ENCODE results near the gene CENPH. TPM values are rescaled to one million over a fixed set of nuclear protein-coding genes. Genes with fewer than 3 reads are reported as not detected.

Gene CENPH
- total and polyA plus RNA-seq, 2 of the 13 experiments (the other 11 are each of a cell fraction or from before 2014, with no cell fraction given): 11.2 to 28.8 TPM

DNA sequence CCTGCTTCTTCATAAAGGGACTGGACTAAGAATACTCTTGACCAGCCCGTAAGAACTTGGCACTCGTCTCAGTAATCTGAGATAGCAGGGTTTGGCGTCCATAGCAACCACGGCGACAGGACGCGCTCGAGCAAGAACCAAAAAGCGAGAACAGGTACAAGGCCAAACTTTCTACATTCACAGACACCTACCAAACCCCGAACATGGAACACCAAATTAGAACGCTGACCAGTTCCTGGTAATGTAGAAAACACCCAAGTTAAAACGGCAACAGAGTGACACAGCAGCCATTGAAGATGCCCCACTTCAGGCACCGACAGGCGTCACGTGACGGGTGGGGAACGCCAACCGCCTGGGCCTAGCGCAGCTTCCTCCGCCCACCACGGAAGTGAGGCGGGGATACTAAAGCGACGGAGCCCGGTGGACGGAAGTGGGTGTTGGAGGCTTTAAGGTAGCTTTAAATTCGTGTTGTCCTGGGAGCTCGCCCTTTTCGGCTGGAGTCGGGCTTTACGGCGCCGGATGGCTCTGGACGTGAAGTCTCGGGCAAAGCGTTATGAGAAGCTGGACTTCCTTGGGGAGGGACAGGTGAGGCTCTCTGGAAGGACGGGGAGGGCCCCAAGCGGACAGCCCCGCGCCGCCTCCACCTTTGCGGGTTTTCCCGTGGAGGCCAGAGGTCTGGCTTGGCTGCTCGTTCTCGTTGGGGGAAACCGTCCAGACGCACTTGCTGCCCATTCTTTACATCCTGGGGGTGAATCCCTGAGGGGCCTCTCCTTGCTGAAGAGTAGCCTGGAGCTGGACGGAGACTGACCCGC, 45.3 kb downstream of the CENPH start, which contains the start of gene CDK7 (continued):
- TF ChIP-seq, protein P1, sequence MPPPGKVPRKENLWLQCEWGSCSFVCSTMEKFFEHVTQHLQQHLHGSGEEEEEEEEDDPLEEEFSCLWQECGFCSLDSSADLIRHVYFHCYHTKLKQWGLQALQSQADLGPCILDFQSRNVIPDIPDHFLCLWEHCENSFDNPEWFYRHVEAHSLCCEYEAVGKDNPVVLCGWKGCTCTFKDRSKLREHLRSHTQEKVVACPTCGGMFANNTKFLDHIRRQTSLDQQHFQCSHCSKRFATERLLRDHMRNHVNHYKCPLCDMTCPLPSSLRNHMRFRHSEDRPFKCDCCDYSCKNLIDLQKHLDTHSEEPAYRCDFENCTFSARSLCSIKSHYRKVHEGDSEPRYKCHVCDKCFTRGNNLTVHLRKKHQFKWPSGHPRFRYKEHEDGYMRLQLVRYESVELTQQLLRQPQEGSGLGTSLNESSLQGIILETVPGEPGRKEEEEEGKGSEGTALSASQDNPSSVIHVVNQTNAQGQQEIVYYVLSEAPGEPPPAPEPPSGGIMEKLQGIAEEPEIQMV (CRISPR knock-in tag; IDR thresholded peaks at IDR 0.05; ENCODE audit: low read depth): peak; percentile 27; the same call in 1 of the 2 replicates
- TF ChIP-seq ZFY (CRISPR knock-in tag; IDR thresholded peaks at IDR 0.05) (peak; percentile 82), FOXA1 (IDR thresholded peaks at IDR 0.05) (no peak), FOXA1 (CRISPR knock-in tag; IDR thresholded peaks at IDR 0.05) (no peak; the same call in none of the 2 replicates), ZNF567 (CRISPR knock-in tag; IDR thresholded peaks at IDR 0.05; ENCODE audit: borderline replicate concordance) (no peak), HCFC1 (IDR thresholded peaks at IDR 0.05; ENCODE audit: low read depth, low read length) (peak; percentile 22; the same call in 1 of the 2 replicates), ZNF619 (CRISPR knock-in tag; IDR thresholded peaks at IDR 0.05) (peak; percentile 82; the same call in 1 of the 2 replicates), MAFK (conservative IDR thresholded peaks at IDR 0.05 in 1 of 2, IDR thresholded peaks at IDR 0.05 in 1 of 2; ENCODE audit: low read length in 2 of 2) (no peak), REPIN1 (CRISPR knock-in tag; IDR thresholded peaks at IDR 0.05; ENCODE audit: borderline replicate concordance, low read depth) (peak; percentile 26; the same call in 1 of the 2 replicates), ATF7-NPFF (CRISPR knock-in tag; IDR thresholded peaks at IDR 0.05; ENCODE audit: low read depth) (no peak), ZFP1 (CRISPR knock-in tag; IDR thresholded peaks at IDR 0.05) (no peak)
- TF ChIP-seq, protein P2, sequence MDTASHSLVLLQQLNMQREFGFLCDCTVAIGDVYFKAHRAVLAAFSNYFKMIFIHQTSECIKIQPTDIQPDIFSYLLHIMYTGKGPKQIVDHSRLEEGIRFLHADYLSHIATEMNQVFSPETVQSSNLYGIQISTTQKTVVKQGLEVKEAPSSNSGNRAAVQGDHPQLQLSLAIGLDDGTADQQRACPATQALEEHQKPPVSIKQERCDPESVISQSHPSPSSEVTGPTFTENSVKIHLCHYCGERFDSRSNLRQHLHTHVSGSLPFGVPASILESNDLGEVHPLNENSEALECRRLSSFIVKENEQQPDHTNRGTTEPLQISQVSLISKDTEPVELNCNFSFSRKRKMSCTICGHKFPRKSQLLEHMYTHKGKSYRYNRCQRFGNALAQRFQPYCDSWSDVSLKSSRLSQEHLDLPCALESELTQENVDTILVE (CRISPR knock-in tag; IDR thresholded peaks at IDR 0.05): peak; percentile 55; the same call in 1 of the 2 replicates
- TF ChIP-seq, protein P3, sequence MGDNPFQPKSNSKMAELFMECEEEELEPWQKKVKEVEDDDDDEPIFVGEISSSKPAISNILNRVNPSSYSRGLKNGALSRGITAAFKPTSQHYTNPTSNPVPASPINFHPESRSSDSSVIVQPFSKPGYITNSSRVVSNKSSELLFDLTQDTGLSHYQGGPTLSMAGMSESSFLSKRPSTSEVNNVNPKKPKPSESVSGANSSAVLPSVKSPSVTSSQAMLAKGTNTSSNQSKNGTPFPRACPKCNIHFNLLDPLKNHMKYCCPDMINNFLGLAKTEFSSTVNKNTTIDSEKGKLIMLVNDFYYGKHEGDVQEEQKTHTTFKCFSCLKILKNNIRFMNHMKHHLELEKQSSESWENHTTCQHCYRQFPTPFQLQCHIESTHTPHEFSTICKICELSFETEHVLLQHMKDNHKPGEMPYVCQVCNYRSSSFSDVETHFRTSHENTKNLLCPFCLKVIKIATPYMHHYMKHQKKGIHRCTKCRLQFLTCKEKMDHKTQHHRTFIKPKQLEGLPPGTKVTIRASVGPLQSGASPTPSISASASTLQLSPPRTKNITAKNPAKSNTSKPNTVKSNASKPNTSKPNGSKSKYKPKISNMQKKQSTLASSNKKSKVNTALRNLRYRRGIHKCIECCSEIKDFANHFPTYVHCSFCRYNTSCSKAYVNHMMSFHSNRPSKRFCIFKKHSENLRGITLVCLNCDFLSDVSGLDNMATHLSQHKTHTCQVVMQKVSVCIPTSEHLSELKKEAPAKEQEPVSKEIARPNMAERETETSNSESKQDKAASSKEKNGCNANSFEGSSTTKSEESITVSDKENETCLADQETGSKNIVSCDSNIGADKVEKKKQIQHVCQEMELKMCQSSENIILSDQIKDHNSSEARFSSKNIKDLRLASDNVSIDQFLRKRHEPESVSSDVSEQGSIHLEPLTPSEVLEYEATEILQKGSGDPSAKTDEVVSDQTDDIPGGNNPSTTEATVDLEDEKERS (CRISPR knock-in tag; IDR thresholded peaks at IDR 0.05): peak; percentile 80; the same call in 1 of the 2 replicates
- TF ChIP-seq, protein P4, sequence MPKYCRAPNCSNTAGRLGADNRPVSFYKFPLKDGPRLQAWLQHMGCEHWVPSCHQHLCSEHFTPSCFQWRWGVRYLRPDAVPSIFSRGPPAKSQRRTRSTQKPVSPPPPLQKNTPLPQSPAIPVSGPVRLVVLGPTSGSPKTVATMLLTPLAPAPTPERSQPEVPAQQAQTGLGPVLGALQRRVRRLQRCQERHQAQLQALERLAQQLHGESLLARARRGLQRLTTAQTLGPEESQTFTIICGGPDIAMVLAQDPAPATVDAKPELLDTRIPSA (CRISPR knock-in tag; IDR thresholded peaks at IDR 0.05; ENCODE audit: borderline replicate concordance): 0 out of 2 replicates have a peak, but pooled peaks have one; percentile 55
- TF ChIP-seq, protein P5, sequence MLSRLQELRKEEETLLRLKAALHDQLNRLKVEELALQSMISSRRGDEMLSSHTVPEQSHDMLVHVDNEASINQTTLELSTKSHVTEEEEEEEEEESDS (CRISPR knock-in tag; IDR thresholded peaks at IDR 0.05; ENCODE audit: borderline replicate concordance): peak; percentile 70; the same call in 1 of the 2 replicates
- TF ChIP-seq, protein P6, sequence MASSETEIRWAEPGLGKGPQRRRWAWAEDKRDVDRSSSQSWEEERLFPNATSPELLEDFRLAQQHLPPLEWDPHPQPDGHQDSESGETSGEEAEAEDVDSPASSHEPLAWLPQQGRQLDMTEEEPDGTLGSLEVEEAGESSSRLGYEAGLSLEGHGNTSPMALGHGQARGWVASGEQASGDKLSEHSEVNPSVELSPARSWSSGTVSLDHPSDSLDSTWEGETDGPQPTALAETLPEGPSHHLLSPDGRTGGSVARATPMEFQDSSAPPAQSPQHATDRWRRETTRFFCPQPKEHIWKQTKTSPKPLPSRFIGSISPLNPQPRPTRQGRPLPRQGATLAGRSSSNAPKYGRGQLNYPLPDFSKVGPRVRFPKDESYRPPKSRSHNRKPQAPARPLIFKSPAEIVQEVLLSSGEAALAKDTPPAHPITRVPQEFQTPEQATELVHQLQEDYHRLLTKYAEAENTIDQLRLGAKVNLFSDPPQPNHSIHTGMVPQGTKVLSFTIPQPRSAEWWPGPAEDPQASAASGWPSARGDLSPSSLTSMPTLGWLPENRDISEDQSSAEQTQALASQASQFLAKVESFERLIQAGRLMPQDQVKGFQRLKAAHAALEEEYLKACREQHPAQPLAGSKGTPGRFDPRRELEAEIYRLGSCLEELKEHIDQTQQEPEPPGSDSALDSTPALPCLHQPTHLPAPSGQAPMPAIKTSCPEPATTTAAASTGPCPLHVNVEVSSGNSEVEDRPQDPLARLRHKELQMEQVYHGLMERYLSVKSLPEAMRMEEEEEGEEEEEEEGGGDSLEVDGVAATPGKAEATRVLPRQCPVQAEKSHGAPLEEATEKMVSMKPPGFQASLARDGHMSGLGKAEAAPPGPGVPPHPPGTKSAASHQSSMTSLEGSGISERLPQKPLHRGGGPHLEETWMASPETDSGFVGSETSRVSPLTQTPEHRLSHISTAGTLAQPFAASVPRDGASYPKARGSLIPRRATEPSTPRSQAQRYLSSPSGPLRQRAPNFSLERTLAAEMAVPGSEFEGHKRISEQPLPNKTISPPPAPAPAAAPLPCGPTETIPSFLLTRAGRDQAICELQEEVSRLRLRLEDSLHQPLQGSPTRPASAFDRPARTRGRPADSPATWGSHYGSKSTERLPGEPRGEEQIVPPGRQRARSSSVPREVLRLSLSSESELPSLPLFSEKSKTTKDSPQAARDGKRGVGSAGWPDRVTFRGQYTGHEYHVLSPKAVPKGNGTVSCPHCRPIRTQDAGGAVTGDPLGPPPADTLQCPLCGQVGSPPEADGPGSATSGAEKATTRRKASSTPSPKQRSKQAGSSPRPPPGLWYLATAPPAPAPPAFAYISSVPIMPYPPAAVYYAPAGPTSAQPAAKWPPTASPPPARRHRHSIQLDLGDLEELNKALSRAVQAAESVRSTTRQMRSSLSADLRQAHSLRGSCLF (CRISPR knock-in tag; IDR thresholded peaks at IDR 0.05; ENCODE audit: borderline replicate concordance): no peak

All from HepG2 (cell line).